Measurements from ENCODE around the gene UPK1A. TPM values are rescaled to one million over a fixed set of nuclear protein-coding genes. Genes with fewer than 3 reads are reported as not detected.

Gene UPK1A
- polyA plus RNA-seq, 1 donor from 2014 or later, result not detected

DNA sequence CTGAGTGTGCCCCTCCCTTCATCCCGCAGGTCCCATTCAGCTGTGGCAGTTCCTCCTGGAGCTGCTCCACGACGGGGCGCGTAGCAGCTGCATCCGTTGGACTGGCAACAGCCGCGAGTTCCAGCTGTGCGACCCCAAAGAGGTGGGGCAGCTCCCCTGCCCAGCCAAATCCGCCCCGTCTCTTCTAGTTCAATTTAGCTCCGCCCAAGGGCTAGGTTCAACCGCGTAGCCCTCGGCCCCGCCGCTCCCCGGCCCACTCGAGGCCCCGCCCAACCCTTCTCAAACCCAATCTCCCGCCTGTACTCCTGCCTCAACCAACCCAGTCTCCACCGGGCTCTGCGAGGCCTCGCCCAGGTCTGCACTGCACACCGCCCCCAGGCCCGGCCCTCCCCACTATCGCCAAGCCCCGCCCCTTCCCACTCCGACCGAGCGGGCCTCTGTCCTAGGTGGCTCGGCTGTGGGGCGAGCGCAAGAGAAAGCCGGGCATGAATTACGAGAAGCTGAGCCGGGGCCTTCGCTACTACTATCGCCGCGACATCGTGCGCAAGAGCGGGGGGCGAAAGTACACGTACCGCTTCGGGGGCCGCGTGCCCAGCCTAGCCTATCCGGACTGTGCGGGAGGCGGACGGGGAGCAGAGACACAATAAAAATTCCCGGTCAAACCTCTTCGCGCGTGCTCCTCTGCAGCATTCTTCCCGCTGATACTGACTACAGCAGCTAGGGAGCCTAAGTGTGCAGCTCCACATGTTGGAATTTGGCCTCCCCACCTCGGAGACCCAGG lies 21.9 kb upstream of the UPK1A start:
- H3K4me2 ChIP-seq (ENCODE audit: low read length), result no peak overlapping the region
- no peaks in the 10 kb centered on the region for H3K9me3 ChIP-seq (ENCODE audit: low read length)
- H3K27ac ChIP-seq (ENCODE audit: low read length), result no peak overlapping the region
- H3K4me3 ChIP-seq (ENCODE audit: low read length), result peak overlapping the region; percentile 63
- no peaks in the 10 kb centered on the region for H4K20me1 ChIP-seq (ENCODE audit: insufficient read depth)
- no peaks in the 10 kb centered on the region for H3K36me3 ChIP-seq (ENCODE audit: insufficient read depth, low read length)
- TF ChIP-seq POLR2AphosphoS5 (IDR thresholded peaks at IDR 0.05) (no peak), TAF1 (IDR thresholded peaks at IDR 0.05; ENCODE audit: low read depth) (no peak), REST (IDR thresholded peaks at IDR 0.05; ENCODE audit: borderline replicate concordance) (no peak), MXI1 (conservative IDR thresholded peaks at IDR 0.05; ENCODE audit: poor library complexity, severe bottlenecking) (peak; percentile 28), EP300 (conservative IDR thresholded peaks at IDR 0.05; ENCODE audit: poor library complexity, severe bottlenecking) (no peak)
- H2AFZ ChIP-seq (ENCODE audit: low read depth, low read length), result peak overlapping the region; percentile 14
- peak overlapping the region; percentile 42 for H3K9ac ChIP-seq (ENCODE audit: low read length)
- H3K79me2 ChIP-seq (replicated peaks; ENCODE audit: insufficient read depth, low read length), result peaks cover 10% of the 10 kb centered on the region
- H3K9me2 ChIP-seq (ENCODE audit: insufficient read depth, low read length), result no peaks in the 10 kb centered on the region
- H3K27me3 ChIP-seq (ENCODE audit: insufficient read depth, low read depth, low read length), result peaks cover 22% of the 10 kb centered on the region
- no peaks in the 10 kb centered on the region for H3F3A ChIP-seq (ENCODE audit: insufficient read depth, low read length, poor library complexity, severe bottlenecking)

- H3K9me2 ChIP-seq (ENCODE audit: insufficient read depth, low read length), result no peaks in the 10 kb centered on the region
- H2AFZ ChIP-seq (ENCODE audit: low read depth, low read length), result no peak overlapping the region
- peak overlapping the region; percentile 63 for H3K4me3 ChIP-seq (ENCODE audit: low read length)
- no peaks in the 10 kb centered on the region for H3F3A ChIP-seq (ENCODE audit: insufficient read depth, low read length, poor library complexity, severe bottlenecking)
- H3K36me3 ChIP-seq (ENCODE audit: insufficient read depth, low read length), result no peaks in the 10 kb centered on the region
- H3K9ac ChIP-seq (ENCODE audit: low read length), result peak overlapping the region; percentile 42
- H3K9me3 ChIP-seq (ENCODE audit: low read length), result no peaks in the 10 kb centered on the region
- TF ChIP-seq REST (IDR thresholded peaks at IDR 0.05; ENCODE audit: borderline replicate concordance) (no peak), POLR2AphosphoS5 (IDR thresholded peaks at IDR 0.05) (no peak)
- peaks cover 22% of the 10 kb centered on the region for H3K27me3 ChIP-seq (ENCODE audit: insufficient read depth, low read depth, low read length)
- no peak overlapping the region for H3K27ac ChIP-seq (ENCODE audit: low read length)
- peaks cover 12% of the 10 kb centered on the region for H3K79me2 ChIP-seq (replicated peaks; ENCODE audit: insufficient read depth, low read length)
- H4K20me1 ChIP-seq (ENCODE audit: insufficient read depth), result no peaks in the 10 kb centered on the region
- no peak overlapping the region for H3K4me2 ChIP-seq (ENCODE audit: low read length)
Measured at GRCh38 chr19:35644987-35645679, 21.2 kb upstream of the UPK1A start.

Data from neural cell (in vitro differentiated cells).